ENCODE data around the gene FAM83D.

FAM83D gene

GRCh38 chr20:38895098-38895949 is 30.9 kb upstream of the FAM83D start:
- DNase-seq: no peak

DNA sequence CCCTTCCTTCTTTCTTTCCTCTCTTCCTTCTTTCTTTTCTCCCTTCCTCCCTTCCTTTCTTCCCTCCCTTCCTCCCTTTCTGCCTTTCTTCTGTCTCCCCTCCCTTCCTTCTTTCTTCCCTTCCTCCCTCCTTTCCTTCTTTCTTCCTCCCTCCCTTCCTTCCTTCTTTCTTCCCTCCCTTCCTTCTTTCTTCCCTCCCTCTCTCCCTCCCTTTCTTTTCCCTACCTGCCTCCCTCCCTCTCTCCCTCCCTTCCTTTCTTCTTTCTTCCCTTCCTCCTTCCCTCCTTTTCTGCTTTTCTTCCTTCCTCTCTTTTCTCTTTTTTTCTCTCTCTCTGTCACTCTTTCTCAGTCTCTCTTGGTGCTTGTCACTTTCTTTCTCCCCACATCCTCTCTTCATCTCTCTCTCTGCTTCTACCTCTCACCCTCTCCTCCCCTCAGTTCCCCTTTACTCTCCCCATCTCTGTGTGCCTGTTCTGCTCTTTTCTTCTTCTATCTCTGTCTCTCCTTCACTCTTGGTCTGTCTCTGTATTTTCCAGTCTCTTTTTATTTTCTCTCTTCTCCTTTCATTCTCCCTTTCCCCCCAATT is 30.1 kb upstream of the FAM83D start:
- DNase-seq: no peak

- no peak for DNase-seq
These were observed 28.9 kb upstream of the FAM83D start for GRCh38 chr20:38897267-38897666.

DNA sequence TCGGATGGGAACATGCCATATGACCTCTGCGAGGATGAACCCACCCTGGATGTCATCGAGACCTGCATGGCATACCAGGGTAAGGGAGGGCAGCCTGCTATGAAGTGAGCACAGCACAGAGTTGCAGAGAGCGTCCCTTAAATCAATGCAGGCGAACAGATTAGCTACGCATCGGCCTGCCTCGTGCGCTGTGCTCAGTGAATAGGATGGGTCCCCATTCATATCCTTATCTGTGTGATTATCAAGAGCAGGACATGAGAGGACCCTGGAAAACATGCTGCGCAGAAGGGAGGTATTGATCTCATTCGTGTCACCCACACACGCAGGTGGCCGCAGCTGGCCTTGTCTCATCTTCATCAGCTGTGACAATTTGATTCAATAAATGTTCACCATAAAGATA is 25.6 kb upstream of the FAM83D start:
- no peak for DNase-seq

DNA sequence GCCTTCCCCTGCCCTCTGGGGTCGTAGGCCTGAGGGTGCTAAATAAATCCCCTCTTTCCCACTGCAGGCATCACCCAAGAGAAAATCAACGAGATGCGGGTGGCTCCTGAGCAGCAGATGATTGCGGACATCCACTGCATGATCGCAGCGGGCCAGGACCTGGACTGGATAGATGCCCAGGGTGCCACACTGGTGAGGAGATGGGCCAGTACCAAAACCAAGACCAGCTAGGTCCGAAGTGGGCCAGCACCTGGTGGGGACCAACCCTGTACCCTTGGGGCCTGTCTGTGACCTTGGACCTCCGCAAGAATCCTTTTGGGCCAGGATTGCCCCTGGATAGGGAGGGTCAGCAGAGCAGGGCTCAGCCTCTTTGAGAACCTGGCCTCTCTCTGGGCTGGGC is 23.6 kb upstream of the FAM83D start:
- DNase-seq: no peak

DNA sequence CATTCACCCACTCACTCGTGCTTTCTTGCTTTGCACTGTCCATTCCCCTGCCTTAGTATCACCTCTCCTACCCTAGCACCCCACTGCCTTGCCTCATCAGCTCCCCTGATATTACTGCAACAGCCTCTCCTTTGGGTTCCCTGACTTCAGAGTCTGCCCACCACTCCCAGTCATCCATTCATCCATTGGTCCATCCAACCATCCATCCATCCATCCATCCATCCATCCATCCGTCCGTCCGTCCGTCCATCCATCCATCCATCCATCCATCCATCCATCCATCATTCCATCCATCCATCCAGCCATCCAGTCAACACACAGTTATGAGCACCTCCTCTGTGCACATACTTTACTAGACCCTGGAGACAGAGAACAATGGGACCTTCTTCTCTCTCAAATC is 22.9 kb upstream of the FAM83D start:
- DNase-seq: no peak

GRCh38 chr20:38905375-38905774 is 20.8 kb upstream of the FAM83D start:
- DNase-seq: no peak

DNA sequence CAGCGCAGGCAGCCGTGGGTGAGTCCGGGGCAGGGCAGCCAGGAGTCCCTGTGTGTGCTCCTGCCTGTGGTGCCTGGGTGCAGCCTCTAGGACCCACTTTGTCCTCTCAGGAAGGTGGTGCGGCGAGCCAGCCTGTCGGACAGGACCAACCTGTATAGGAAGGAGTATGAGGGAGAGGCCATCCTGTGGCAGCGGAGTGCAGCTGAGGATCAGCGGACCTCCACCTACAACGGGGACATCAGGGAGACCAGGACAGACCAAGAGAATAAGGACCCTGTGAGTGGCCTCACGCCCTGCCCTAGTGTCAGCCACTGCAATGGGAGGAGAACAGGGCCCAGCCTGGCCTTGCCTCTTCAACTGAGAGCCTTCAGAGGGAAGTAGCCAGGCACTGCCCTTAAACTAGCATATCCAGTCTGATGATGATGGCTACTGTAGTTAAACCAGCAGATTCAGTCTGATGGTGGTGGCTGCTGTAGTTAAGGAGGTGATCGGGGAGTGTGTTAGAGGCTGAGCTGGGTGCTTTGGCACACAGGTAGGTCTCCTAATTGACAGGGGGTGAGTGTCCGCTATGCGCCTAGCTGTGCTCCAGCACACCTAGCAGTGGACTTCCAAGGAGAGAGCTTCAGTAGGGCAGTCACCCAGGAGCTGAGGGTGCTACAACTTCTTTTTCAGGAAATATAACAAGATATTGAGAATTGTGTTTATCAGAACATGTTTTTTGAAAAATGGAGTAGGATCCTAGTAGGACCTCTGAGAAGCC is 18.1 kb upstream of the FAM83D start:
- DNase-seq: no peak

DNA sequence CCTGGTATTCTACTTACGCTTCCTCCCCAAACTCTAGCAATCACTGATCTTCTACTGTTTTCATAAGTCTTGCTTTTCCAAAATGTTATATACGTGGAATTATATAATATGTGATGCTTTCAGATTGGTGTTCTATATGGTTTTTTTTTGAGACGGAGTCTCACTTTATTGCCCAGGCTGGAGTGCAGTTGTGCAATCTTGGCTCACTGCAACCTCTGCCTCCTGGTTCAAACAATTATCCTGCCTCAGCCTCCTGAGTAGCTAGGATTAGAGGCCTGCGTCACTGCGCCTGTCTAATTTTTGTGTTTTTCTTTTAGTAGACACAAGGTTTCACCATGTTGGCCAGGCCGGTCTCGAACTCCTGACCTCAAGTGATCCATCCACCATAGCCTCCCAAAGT is 10.9 kb upstream of the FAM83D start:
- DNase-seq: no peak

- DNase-seq: no peak
These were observed 8.6 kb upstream of the FAM83D start for GRCh38 chr20:38917657-38918056.

DNA sequence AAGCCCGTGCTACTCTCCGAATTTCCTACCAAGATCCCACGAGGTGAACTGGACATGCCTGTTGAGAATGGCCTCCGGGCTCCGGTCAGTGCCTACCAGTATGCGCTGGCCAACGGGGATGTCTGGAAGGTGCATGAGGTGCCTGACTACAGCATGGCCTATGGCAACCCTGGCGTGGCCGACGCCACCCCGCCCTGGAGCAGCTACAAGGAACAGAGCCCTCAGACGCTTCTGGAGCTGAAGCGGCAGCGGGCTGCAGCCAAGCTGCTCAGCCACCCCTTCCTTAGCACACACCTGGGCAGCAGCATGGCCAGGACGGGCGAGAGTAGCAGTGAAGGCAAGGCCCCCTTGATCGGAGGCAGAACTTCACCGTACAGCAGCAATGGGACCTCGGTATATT is 8.0 kb upstream of the FAM83D start:
- no peak for DNase-seq

GRCh38 chr20:38919683-38920082 is 6.5 kb upstream of the FAM83D start:
- no peak for DNase-seq

DNA sequence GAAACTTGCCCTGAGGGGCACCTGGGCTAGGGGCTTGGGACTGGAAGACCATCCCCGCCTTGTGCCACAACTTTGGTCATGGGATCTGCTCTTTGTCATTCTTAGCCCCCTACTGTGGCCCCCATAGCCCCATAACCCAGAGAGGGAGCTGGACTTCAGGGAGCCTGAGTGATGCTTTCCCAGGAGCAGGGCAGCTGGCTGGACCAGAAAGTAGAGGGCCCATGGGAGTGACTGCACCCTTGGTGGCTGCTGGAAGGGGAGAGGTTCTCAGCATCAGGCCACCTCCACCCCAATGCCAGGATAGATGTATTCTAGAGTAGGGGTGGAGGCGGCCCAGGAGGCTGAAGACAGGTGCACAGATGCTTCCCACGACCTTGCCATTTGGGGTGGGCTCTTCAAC is 5.8 kb upstream of the FAM83D start:
- DNase-seq: no peak

- DNase-seq: no peak
These were observed 5.4 kb upstream of the FAM83D start for GRCh38 chr20:38920851-38921250.

- DNase-seq: no peak
These were observed 1.5 kb upstream of the FAM83D start for GRCh38 chr20:38924718-38925117.

DNA sequence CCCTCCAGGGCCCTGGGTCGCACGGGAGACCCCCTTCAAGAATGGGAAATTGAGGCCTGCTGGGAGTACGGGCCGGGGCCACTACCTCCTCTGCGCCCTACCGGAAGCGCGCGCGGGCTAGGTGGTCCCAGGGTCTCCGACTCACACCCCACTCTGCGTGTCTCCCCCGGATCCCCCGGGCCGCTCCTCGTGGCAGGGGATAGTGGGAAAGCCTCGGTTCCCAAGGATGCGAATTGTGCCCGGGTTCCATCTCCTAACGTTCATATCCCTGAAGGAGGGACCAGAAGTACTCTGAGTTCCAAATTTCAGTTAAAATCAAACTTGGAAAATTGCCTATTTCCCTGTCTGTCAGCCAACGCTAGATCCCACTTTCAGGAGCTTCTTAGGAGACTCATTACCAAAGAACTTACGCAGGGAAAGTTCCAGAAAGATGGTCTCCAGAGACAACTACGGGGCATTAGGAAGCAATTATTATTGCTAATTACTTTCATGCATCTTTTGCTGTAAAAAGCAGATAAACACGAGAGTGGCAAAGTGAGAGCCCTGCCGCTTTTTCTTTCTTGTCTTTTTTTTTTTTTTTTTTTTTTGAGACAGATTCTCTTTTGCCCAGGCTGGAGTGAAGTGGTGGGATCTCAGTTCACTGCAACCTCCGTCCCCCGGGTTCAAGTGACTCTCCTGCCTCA is 858 bp downstream of the FAM83D start:
- DNase-seq: no peak

DNA sequence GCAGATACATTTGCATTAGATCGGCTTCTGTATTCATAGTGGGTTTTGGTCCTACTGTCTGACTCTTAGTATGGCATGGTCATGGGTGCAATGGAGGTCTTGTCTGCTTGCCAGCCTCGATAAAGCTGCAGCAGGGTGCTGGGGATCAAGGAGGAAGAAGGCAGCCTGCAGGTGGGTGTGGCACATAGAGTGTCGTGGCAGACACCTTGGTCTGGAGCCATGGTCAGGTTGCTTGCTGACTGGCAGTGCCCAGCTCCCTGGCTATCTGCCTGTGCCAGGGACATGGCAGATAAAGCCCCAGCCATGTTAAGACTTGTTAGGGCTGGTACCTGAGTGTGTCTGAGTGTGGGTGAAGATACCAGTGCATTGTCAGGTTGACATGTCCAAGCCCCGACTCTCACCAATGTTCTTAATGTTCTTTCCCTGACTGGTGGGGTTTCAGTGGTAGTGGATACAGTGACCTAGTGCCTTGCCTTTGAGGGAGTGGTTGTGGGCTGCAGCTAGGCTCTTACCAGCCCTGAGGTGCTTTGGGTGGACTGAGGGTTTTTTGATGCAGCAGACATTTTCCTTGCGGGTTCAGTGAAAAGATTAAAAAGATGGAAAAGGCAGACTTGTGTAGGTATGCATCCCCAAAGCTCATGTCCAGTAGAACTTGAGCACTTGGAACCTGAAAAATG is 1.8 kb downstream of the FAM83D start:
- no peak for DNase-seq

DNA sequence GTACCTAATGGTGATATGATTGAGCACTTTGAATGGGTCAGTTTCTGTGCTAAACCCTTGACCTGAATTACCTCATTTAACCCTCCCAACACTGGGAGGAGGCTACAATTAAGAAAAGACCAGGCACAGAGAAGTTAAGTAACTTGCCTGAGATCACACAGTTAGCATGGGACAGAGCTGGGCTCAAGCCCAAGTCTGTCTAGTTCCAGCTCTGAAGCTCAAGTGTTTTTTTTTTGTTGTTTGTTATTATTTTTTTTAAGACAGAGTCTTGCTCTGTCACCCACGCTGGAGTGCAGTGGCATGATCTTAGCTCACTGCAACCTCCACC is 4.0 kb downstream of the FAM83D start:
- DNase-seq: no peak

- no peak for DNase-seq
These were observed 5.8 kb downstream of the FAM83D start for GRCh38 chr20:38931984-38932383.

DNA sequence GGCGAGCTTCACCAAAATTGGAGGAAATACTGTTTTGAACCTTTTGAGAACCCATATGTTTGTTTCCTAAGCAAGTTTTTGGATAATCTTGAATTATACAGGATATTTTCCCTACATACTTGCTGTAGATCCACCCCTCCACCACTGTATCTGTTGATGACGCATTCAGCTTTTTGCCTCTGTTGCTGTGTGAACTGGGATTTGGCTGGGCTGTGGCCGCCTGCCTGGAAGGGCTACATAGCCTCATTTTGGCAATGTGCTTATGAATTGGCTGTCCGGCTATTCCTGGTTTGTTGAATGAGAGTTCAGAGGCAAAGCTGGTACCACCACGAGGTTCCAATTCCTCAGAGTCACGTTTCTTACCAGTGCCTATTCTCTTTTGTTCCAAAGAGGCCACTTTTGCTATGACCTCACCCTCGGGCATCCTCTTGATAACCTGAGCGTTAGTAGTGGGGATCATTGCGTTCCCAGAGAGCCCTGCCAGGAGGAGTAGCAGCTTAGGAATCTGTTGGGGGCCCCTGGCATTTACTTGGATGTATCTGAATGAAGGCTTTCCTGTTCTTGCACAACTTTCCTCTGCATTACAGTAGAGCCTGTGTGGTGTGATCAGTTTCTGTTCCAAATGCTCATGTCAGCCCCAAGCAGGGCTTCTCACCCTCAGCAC is 6.4 kb downstream of the FAM83D start:
- no peak for DNase-seq

- no peak for DNase-seq
These were observed 8.3 kb downstream of the FAM83D start for GRCh38 chr20:38934530-38934929.

- no peak for DNase-seq
These were observed 9.1 kb downstream of the FAM83D start for GRCh38 chr20:38935285-38935684.
